GM12873 (cell line): ENCODE results near the gene SCN9A.

Source experiments
- TF ChIP-seq, protein P1 (sequence below): IDR thresholded peaks from 2 replicates; pipeline ENCODE4 v1.5.1; 2012; ENCODE audit warnings: low read depth, mild to moderate bottlenecking, moderate library complexity, low read length, control low read depth; ENCODE audit not compliant: insufficient read depth; ENCODE audit errors: missing control alignments

Gene SCN9A

DNA sequence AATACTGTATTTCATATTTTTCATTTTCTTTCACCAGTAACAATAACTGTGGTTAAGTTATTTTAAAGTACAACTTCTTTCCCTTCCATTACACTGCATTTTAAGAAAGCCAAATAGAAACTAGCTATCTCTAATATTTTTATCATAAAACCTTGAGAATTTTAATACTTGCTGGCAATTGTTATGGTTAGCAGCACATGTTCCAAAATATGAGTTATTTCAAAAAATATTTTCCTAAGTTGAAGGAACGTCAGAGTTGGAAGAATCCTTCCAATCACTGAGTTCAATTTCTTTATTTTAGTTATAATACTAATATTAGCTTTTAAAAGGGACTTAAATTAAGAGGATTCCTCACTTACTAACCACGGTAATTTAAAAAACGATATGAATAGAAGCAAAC lies 68.4 kb downstream of the SCN9A start:
- TF ChIP-seq, protein P1, sequence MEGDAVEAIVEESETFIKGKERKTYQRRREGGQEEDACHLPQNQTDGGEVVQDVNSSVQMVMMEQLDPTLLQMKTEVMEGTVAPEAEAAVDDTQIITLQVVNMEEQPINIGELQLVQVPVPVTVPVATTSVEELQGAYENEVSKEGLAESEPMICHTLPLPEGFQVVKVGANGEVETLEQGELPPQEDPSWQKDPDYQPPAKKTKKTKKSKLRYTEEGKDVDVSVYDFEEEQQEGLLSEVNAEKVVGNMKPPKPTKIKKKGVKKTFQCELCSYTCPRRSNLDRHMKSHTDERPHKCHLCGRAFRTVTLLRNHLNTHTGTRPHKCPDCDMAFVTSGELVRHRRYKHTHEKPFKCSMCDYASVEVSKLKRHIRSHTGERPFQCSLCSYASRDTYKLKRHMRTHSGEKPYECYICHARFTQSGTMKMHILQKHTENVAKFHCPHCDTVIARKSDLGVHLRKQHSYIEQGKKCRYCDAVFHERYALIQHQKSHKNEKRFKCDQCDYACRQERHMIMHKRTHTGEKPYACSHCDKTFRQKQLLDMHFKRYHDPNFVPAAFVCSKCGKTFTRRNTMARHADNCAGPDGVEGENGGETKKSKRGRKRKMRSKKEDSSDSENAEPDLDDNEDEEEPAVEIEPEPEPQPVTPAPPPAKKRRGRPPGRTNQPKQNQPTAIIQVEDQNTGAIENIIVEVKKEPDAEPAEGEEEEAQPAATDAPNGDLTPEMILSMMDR, result no peak

DNA sequence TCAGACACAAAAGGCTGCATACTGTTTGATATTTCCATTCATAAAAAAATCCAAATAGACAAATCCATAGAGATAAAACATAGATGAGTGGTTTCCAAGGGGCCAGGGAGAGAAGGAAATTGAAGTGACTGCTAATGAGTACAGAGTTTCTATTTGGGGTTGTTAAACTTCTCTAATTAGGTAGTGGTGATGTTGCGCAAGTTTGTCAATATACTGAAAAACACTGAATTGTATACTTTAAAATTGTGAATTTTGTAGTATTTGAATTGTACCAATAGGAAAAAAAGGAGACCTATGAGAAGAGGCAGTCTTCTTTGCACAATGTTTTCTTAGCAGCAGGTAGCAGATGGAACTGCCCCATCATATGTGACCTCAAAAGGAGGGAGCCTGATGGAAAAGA lies 71.1 kb downstream of the SCN9A start:
- TF ChIP-seq, protein P1, result no peak

DNA sequence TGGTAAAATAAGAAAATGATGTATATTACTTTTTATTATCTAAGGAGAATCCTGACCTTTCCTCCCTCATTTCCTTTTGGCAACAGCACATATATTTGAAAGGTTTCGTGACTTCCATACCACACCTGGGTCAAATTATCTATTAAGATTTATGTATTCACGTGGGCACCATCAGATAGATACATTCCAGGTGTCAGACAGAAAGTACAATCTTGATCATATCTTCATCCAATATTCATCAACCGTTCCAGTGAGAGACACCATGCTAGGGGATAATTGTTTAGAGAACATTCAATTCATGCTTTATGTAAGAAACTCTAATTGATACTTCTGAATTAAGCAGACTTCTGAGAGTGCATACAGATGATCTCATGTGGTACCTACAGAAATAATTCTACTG lies 73.7 kb downstream of the SCN9A start:
- TF ChIP-seq, protein P1, result no peak

DNA sequence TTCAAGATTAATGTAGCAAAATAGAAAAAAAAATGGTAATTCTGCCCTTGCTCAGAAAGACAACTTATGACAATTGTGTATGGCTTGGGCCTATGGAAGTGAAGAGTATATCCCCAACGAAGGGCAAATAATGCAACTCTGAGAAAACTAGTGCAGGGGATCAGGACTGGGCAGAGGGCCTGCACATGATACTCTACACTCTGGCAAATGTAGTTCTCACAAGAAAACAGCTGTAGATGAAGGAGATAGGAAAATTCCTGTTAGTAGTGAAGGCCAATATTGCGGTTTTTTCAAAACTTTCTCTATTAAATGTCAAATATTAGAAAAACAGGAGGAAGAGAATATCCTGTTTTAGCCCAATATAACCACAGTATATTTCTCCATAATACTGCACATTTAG lies 77.8 kb downstream of the SCN9A start:
- TF ChIP-seq, protein P1, result no peak

DNA sequence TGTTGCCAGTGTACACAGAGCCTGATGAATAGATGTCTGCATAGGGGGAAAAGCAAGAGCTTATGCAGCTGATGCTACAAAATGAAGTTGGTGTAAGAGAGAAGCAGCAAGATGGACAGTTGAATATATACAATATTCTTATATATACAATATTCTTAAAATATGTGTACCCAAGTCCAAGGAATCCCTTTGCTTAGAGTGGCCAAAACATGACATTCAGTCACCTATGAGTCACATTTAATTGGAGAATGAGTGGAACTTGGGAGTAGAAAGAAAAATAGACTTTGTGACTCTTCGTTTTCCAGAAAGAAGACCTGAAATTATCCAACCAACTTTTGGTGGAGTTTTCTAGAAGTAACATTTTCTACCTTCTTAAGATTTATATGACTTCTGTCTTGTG lies 81.8 kb downstream of the SCN9A start:
- TF ChIP-seq, protein P1, result no peak

DNA sequence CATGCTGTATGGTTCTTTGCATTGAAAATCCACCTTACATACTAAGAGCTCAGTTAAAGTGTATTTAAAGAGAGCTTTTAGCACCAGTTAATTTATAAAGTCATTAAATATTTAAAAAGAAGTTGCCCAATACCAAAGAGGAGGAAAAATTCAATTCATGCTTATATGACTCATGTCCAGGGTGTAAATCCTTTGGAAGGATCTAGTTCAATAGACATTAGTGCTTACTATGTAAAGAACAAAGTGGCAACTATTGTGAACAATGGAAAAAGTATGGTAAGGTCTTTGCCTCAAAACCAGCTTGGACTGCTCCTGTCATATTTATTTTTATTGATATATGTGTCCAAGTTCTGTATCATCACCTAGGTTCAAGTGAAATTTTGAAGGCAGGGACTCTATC lies 90.5 kb downstream of the SCN9A start:
- TF ChIP-seq, protein P1, result no peak

DNA sequence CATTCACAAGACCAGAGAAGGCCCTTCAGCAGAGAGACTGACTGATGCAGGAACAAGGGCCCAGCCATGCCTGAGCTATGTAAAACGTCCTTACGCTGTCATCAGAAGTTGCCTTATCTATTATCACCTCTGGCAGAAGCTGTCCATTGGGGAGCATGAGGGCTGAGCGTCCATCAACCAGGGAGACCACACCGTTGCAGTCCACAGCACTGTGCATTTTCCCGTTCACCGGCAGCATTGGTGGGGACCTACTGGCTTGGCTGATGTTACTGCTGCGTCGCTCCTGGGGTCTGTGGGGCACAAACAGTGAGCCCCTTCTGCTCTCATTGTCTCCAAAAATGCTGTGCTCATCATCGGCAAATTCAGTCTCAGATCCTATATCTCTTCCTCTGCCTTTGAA lies 91.4 kb downstream of the SCN9A start:
- TF ChIP-seq, protein P1, result no peak
